Right cardiac atrium (tissue), 5 donors: ENCODE results near the gene DHX32. TPM values are rescaled to one million over a fixed set of nuclear protein-coding genes. Genes with fewer than 3 reads are reported as not detected.

Experiments used
- ATAC-seq, 2 donors: fragments of 200-7000 bp; cut with Tn5 transposase; one replicate each; pipeline versions ENCODE4 v1.8.0 to v1.9.1; 2020; ENCODE audit warnings: moderate library complexity in 2 of 2, mild to moderate bottlenecking in 1 of 2
- DNase-seq, 3 donors: peaks; one replicate each; pipeline ENCODE4 v3.0.0-alpha.2; 2020
- H3K27ac ChIP-seq: one replicate; pipeline ENCODE4 v1.5.1; 2013; ENCODE audit warnings: mild to moderate bottlenecking, low read length, control low read depth, moderate library complexity
- H3K27me3 ChIP-seq: one replicate; pipeline ENCODE4 v1.6.1; 2013; ENCODE audit not compliant: control insufficient read depth, insufficient read depth
- H3K4me1 ChIP-seq: one replicate; pipeline ENCODE4 v1.6.1; 2013; ENCODE audit warnings: low read length; ENCODE audit not compliant: control insufficient read depth, insufficient read depth
- H3K4me3 ChIP-seq: one replicate; pipeline ENCODE4 v1.5.1; 2013; ENCODE audit warnings: low read length, control low read depth
- H3K9me3 ChIP-seq: one replicate; pipeline ENCODE4 v1.6.1; 2013; ENCODE audit warnings: low read length; ENCODE audit not compliant: control insufficient read depth
- WGBS: extraction: QIAGEN DNeasy Blood & Tissue Kit; methylation state at CpG from one replicate; pipeline ENCODE4 v1.1.7; 2013; 5-methylcytosine and 5-hydroxymethylcytosine counted together
- intact Hi-C, 4 donors: fragments of 100-400 bp; cut with DNase I; formaldehyde crosslinking; loops; one replicate each; pipeline versions ENCODE4 v1.11.0 to v1.14.0; 2022 to 2023
- polyA plus RNA-seq: library from polyadenylated mRNA; stranded (reverse); fragments of 200-250 nt; gene quantifications from one replicate; pipeline ENCODE4 v1.2.3, GENCODE V29; 2013
- total RNA-seq, 4 donors: library from RNA; stranded (reverse); fragmentation: NEBNext Ultra II Directional; extraction: Animal tissue kit (Norgen Biotek cat#: 25700); gene quantifications; one replicate each; pipeline ENCODE4 v1.2.1, GENCODE V29; 2021
- donor health status: healthy with polysubstance abuse.
- donor health status: DM: no; HTN: yes; CAD: no.
- donor health status: DM: no; HTN: no; CAD: no.
- donor health status: DM: no; HTN: yes; CAD: no; lungs with severe emphysema.
- donor health status: DM: yes; HTN: yes; CAD: no.

Gene DHX32
- total and polyA plus RNA-seq, 5 donors = 23.3 to 42.5 (median 35.8) TPM

DNA sequence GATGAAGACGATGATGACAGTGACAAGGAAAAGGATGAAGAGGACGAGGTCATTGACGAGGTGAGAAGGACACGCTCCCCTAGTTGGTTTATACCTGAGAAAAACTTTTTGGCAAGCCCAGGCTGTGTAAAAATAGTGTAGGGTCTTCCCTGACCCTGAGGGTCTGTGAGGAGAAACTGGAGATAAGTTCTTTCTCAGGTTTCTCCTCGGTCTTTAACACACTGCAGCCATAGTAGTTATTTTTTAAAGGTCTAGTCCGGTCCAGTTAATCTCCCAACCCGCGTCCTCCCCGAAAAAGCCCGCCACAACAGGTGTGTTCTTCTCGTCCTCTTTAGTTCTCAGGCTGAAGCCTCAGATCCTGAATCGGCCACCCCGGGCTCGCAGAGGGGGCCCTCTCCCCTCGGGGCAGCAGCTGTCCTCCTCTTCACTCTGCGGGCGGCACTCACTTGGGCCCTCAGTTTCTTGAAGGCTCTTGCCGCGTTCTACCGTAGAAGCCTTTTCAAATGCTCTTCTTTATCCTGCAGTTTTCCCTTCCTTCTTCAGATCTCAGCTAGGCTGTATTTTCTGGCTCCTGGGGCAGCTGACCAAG lies 57.3 kb downstream of the DHX32 start:
- WGBS = under 1% methylated on average over 20 of the region's 20 CpGs
- no peaks in the 10 kb centered on the region for H3K27me3 ChIP-seq
- peak overlapping the region; percentile 82 for H3K27ac ChIP-seq
- intact Hi-C loops = no loop called here
- H3K9me3 ChIP-seq = no peaks in the 10 kb centered on the region
- peak overlapping the region; percentile 84 for H3K4me3 ChIP-seq
- H3K4me1 ChIP-seq = peaks cover 6% of the 10 kb centered on the region
- DNase-seq (no peak), ATAC-seq (peak in 1 of 2 donors; percentile 24)

DNA sequence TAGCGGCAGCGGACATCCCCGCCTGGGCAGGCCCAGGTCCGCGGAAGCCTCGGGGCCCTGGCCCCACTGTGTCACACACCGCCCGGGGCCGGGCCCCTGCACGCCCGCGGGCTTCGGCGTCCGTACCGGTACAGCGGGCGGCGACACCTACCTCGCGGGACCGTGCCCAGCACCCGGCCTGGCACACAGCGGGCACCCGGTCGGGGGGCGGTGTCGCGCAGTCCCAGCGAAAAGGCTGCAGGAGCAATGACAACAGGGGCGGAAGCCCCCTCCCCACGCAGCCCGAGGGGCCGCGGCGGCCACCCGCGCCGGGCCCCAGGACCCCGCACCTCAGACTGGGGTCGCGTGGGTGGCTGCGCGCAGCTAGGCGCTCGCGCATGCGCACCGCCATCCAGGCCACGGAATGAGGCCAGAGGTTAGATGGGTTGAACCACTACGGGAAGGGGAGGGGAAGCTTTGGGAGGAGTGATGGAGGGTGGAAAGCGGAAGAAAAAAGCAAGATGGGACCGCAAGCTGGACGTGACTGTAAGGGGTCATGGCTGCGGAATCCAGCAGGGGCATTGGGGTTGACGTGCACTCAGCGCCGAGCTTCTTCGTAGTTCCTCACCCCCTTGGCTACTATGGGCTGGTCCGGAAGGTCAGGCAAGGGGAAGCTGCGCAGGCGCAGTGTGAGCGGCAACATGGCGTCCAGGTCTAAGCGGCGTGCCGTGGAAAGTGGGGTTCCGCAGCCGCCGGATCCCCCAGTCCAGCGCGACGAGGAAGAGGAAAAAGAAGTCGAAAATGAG lies 58.0 kb downstream of the DHX32 start, which contains the start of the genes BCCIP and UROS:
TSS of gene BCCIP (plus strand) at position 669 of the 785 bp plus-strand sequence. CDS start at position 681, 12 bp downstream.
TSS of gene UROS (minus strand) at position 381 of the 785 bp plus-strand sequence. CDS start 6,759 bp downstream, outside the sequence.
- H3K4me3 ChIP-seq = peak within 1 kb of the TSS; percentile 84
- under 1% methylated on average over 74 of the region's 74 CpGs for WGBS
- peak within 1 kb of the TSS; percentile 82 for H3K27ac ChIP-seq
- peaks cover 6% of the 10 kb centered on the region for H3K4me1 ChIP-seq
- no peaks in the 10 kb centered on the region for H3K9me3 ChIP-seq
- DNase-seq (peak; percentile 94 to 97 (median 96)), ATAC-seq (peak; percentile 94)
- intact Hi-C loops = no loop called here
- no peaks in the 10 kb centered on the region for H3K27me3 ChIP-seq

DNA sequence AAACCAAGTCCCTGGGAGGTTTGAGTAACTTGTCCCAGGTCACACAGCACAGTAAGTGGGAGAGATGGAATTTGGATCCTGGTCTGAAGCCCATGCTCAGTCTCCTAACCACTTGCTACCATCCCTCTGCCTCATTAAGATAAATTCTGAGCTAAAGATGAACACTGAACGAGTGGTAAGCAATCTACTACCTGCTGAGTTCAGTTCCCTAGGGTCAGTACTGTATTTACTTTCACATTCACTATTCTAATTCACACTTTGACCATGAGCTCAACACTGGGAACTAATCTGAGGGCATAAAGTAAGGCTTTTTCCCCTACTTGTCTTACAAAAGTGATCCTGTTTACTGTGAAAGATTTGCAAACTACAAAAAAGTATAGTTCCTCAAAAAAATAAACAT lies 60.4 kb downstream of the DHX32 start:
- H3K9me3 ChIP-seq = no peaks in the 10 kb centered on the region
- DNase-seq = no peak
- H3K27ac ChIP-seq = no peak overlapping the region
- H3K27me3 ChIP-seq = no peaks in the 10 kb centered on the region
- 47% methylated on average over 1 of the region's 1 CpG for WGBS
- intact Hi-C loops = no loop called here
- ATAC-seq = no peak
- H3K4me1 ChIP-seq = peaks cover 6% of the 10 kb centered on the region
- no peak overlapping the region for H3K4me3 ChIP-seq

DNA sequence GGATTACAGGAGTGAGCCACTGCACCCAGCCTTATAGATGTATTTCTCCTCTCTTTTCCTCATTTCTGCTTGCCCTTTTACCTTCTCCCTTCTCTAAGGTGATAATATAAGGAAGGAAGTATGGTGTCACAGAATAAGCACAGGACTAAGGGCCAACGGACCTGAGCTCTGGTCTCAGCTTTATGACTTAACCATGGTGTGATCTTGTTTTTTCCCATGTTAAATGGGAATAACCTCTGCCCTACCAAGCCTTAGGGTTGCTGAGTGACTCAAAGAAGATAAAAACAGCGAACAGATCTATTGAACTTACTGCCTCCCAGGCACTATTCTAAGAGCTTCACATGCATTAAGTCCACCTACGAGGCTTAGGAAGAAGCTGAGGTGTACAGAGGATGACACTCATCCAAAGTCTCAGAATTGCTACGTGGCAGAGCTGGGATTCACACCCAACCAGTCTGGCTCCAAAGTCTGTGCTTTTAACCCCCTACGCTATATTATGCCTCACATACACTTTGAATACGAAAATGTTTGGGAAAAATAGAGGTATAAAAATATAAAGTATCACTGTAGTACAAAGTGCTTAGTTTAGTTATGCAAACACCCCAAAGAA lies 63.6 kb downstream of the DHX32 start:
- no peak overlapping the region for H3K27ac ChIP-seq
- H3K9me3 ChIP-seq = no peaks in the 10 kb centered on the region
- no peaks in the 10 kb centered on the region for H3K27me3 ChIP-seq
- ATAC-seq (no peak), DNase-seq (no peak)
- H3K4me1 ChIP-seq = peaks cover 3% of the 10 kb centered on the region
- intact Hi-C loops = no loop called here
- WGBS = 84% methylated on average over 6 of the region's 6 CpGs
- H3K4me3 ChIP-seq = no peak overlapping the region

DNA sequence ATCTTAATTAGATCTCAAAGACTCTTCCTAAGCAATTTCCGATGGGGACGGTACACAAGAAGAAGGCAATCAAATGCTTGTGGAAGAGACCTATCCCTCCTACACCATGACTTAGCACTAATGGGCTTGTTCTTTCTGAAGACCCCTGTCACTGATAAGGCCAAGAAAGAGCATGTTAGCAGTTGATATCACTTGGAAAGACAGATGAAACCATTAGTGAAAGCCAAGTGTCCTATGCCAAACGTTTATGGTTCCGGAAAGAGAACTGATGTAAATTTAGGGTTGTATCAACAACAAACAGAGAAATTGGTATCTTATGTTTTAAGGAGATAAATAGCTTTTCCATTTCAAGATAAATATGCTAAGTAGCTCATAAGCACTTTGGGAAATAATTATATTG lies 64.5 kb downstream of the DHX32 start:
- DNase-seq = no peak
- 76% methylated on average over 4 of the region's 4 CpGs for WGBS
- no peaks in the 10 kb centered on the region for H3K4me1 ChIP-seq
- intact Hi-C loops = no loop called here
- H3K27me3 ChIP-seq = no peaks in the 10 kb centered on the region
- H3K4me3 ChIP-seq = no peak overlapping the region
- no peaks in the 10 kb centered on the region for H3K9me3 ChIP-seq
- no peak overlapping the region for H3K27ac ChIP-seq
- no peak for ATAC-seq

DNA sequence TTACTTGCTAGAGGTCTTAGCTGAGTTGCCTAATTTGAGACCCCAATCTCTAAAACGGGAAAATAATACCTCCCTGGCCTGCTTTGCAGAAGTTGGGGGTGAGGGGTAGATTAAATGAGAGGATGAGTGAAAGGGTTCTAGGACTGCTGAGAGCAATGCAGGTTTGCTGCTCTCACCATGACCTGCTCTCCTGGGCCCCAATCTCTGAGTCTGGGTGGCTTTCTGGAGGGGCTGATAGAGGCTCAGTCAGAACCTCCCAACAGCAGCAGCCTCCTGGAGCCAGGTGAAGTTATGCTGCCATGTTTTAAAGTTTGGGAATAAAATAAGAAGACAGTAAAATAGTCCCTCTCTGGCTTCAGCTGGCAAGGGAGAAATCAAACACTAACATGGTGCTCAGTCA lies 65.3 kb downstream of the DHX32 start:
- Histone ChIP-seq H3K27ac (no peak overlapping the region), H3K4me3 (no peak overlapping the region), H3K4me1 (no peaks in the 10 kb centered on the region), H3K27me3 (no peaks in the 10 kb centered on the region), H3K9me3 (no peaks in the 10 kb centered on the region)
- intact Hi-C loops = no loop called here
- ATAC-seq (no peak), DNase-seq (no peak)
- 0% methylated on average over 1 of the region's 1 CpG for WGBS

DNA sequence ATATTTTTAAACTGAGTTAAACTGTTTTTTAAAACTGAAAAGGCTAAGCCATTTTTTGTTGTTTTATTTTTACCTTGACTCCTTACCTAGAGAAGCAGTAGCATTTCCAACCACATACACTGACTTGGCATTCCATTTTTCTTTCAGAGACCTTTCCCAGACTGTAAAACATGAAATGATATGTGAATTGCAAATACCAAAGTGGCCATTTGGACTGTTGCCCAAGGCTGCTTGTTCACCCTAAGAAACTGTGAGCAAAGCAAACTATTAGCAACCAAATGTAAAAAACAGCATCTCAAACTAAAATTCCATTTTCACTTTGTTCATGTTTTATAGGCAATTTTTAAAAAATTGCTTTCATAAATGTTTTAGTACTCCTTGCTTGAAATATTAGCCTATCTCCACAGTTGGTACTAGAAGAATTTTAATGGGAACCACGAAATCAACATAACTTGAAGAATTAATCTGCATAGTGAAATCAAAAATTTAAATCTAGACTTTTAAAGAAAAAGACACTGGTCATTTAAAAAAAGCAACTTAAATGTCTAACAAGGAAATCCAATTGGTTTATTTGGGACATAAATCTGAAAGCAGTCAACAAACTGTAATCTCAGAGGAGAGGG lies 68.9 kb downstream of the DHX32 start:
- Histone ChIP-seq H3K4me3 (no peak overlapping the region), H3K27me3 (no peaks in the 10 kb centered on the region), H3K4me1 (no peaks in the 10 kb centered on the region), H3K9me3 (no peaks in the 10 kb centered on the region), H3K27ac (no peak overlapping the region)
- intact Hi-C loops = no loop called here
- DNase-seq = no peak
- ATAC-seq = no peak
- WGBS = 88% methylated on average over 1 of the region's 1 CpG

DNA sequence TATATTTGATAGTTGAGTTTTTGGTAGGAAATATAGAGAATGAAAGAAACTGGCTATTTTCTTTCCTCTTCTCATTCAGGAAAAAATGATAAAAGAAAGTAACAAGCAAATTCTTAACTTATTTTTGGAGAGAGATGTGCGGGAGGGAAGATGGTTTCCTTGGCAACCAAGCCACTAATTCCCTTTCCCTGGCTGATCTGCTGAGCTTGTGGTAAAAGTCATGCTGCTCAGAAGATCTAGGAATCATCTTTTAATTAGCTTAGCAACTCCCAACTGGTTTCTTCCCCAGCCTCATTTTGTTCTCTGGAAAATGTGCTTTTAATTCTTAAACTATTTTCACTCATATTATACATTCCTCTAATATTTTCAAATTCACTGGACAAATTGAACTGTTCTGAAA lies 69.8 kb downstream of the DHX32 start:
- Histone ChIP-seq H3K9me3 (no peaks in the 10 kb centered on the region), H3K4me1 (no peaks in the 10 kb centered on the region), H3K4me3 (no peak overlapping the region), H3K27me3 (no peaks in the 10 kb centered on the region), H3K27ac (no peak overlapping the region)
- ATAC-seq (no peak), DNase-seq (no peak)
- WGBS = 81% methylated on average over 1 of the region's 1 CpG
- intact Hi-C loops = no loop called here

DNA sequence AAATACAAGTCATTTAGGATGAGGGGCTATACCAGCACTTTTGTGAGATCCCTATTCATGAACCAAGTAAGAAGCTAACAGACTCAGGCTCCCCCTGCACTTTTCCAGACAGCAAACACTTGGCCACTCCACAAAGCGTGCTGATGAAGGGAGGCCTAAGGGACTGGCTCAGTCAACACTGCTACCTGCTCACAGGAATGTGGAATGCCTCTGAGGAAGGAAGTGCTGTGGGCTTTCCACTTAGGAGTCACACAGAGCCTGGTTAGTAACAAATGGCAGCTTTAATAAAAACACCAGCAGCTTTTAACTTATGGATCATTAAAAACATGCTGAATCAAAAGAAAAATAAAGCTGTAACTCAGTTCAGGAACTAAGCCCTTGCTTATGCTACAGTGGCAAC lies 73.0 kb downstream of the DHX32 start:
- Histone ChIP-seq H3K4me3 (no peak overlapping the region), H3K9me3 (no peaks in the 10 kb centered on the region), H3K27me3 (no peaks in the 10 kb centered on the region), H3K4me1 (no peaks in the 10 kb centered on the region), H3K27ac (no peak overlapping the region)
- DNase-seq (no peak), ATAC-seq (no peak)
- intact Hi-C loops = no loop called here
- WGBS = 95% methylated on average over 1 of the region's 1 CpG

DNA sequence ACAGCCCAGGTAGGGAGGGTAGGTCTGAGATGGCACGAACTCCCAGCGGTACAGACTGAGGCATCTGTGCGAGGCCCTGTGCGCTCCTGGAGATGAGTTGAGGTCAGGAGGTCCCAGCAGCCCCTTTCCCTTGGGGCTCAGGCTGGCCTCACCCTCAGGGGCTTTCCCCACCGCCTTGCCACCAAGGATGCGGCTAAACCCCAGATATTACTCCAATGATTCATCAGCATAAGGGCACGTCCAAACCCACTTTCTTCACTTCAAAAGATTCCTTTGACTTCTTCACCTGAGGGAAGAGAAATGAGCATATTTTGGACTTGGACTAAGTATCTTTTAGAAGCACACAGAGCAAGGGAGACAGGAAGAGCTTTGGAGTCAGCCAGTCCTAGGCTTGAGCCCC lies 78.4 kb downstream of the DHX32 start:
- WGBS = 97% methylated on average over 7 of the region's 7 CpGs
- H3K27ac ChIP-seq = no peak overlapping the region
- no peaks in the 10 kb centered on the region for H3K9me3 ChIP-seq
- DNase-seq (no peak), ATAC-seq (no peak)
- H3K4me1 ChIP-seq = no peaks in the 10 kb centered on the region
- no peaks in the 10 kb centered on the region for H3K27me3 ChIP-seq
- intact Hi-C loops = no loop called here
- H3K4me3 ChIP-seq = no peak overlapping the region

DNA sequence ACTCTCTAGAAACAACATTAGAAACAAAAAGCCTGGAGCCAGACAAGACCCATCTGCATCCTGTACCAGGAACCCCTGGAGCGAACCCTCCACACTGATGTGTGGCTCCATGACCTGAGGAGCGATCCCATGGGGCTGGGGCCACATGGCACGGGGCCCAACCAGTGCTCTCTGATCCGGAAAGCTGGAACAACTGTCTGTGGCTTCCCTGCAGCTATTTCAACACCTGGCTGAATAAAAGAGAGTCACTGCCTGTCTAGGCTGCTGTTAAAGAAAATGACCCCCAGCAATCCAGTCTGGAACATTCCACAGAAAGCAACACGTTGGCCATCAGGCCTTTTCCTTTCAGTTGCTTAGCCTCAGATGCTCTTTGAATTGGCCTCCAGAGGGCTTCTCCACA lies 79.0 kb downstream of the DHX32 start:
- DNase-seq (no peak), ATAC-seq (no peak)
- no peak overlapping the region for H3K4me3 ChIP-seq
- H3K4me1 ChIP-seq = no peaks in the 10 kb centered on the region
- H3K27ac ChIP-seq = no peak overlapping the region
- no peaks in the 10 kb centered on the region for H3K9me3 ChIP-seq
- intact Hi-C loops = no loop called here
- no peaks in the 10 kb centered on the region for H3K27me3 ChIP-seq
- WGBS = 80% methylated on average over 5 of the region's 5 CpGs
